ENCODE measurements around the gene TMEM100.

DNA sequence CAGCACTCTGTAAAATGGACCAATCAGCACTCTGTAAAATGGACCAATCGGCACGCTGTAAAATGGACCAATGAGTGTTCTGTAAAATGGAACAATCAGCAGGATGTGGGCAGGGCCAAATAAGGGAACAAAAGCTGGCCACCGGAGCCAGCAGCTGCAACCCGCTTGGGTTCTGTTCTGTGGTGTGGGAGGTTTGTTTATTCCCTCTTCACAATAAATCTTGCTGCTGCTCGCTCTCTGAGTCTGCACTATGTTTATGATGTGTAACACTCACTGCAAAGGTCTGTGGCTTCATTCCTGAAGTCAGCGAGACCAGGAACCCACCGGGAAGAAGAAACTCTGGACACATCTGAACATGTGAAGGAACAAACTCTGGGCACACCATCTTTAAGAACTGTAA, 20.5 kb downstream of the TMEM100 start:
- TF ChIP-seq, protein P1, sequence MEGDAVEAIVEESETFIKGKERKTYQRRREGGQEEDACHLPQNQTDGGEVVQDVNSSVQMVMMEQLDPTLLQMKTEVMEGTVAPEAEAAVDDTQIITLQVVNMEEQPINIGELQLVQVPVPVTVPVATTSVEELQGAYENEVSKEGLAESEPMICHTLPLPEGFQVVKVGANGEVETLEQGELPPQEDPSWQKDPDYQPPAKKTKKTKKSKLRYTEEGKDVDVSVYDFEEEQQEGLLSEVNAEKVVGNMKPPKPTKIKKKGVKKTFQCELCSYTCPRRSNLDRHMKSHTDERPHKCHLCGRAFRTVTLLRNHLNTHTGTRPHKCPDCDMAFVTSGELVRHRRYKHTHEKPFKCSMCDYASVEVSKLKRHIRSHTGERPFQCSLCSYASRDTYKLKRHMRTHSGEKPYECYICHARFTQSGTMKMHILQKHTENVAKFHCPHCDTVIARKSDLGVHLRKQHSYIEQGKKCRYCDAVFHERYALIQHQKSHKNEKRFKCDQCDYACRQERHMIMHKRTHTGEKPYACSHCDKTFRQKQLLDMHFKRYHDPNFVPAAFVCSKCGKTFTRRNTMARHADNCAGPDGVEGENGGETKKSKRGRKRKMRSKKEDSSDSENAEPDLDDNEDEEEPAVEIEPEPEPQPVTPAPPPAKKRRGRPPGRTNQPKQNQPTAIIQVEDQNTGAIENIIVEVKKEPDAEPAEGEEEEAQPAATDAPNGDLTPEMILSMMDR (IDR thresholded peaks at IDR 0.05; ENCODE audit: low read depth, low read length, poor library complexity, severe bottlenecking), result no peak
- no peak for TF ChIP-seq EZH2phosphoT487 (IDR thresholded peaks at IDR 0.05; ENCODE audit: borderline replicate concordance, low read length)
